Measurements from ENCODE around the gene SHC1.

The SHC1 gene

DNA sequence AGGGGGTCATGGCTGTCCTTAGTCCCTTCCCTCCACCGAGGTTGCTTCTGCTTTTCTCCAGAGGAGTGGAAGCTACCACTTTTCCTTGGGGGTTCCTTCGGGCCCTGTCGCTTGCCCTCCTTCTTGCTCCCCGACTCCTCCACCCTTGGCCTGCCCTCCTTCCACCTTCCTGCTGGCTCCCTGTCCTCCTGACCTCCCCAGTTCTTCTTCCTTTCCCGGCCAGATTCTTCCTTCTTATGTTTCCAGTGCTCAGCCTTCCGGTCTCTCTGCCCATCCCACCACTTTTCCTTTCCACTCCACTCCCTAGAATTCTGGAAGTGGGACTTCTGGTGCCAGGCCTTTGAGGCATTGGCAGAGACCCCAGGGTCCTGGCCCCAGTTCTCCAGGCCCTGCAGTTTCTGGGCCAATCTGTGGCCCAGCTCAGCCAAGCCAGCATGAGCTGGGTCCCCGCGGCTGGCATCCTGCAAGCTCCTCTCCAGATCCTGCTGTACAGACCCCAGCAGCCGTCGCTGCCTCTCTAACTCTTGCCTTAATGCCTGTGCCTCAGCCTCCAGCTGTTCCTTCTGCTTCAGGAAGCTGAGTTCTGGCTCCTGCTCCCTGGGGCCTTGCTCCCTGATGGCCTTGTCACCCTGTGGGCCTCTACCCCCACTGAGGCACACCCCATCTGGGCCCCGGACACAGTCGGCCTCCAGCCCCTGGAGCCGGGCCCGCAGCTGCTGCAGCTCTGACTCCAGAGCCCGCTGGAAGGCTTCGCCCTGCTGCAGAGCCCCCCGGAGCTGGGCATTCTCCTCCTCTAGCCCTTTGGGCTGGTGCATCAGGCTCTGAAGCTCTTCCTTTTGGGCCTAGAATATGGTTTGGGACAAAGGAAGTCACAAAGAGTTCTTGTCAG lies 24.3 kb downstream of the SHC1 start:
- TF ChIP-seq Cebpa-rat (IDR thresholded peaks at IDR 0.05), result no peak
- Histone ChIP-seq H3K36me3 (peaks cover 36 to 60% (median 56%) of the 10 kb centered on the region in 11 experiments), H3K4me3 (no peak overlapping the region), H3K27ac (peak overlapping the region in 10 of 11 experiments; percentile 19 to 89 (median 86); a peak in 16 of 22 replicates), H4K20me1 (peaks cover 0 to 30% (median 6%) of the 10 kb centered on the region in 11 experiments; a peak in 13 of 22 replicates), H3K4me2 (peak overlapping the region; percentile 83 to 97 (median 88)), H3K9ac (peak overlapping the region; percentile 44 to 78 (median 69); a peak in 19 of 22 replicates), H3K27me3 (no peaks in the 10 kb centered on the region), H3K9me3 (replicated peaks in 1 of 11) (no peaks in the 10 kb centered on the region), H3K4me1 (peaks cover 64 to 91% (median 84%) of the 10 kb centered on the region in 10 experiments)

DNA sequence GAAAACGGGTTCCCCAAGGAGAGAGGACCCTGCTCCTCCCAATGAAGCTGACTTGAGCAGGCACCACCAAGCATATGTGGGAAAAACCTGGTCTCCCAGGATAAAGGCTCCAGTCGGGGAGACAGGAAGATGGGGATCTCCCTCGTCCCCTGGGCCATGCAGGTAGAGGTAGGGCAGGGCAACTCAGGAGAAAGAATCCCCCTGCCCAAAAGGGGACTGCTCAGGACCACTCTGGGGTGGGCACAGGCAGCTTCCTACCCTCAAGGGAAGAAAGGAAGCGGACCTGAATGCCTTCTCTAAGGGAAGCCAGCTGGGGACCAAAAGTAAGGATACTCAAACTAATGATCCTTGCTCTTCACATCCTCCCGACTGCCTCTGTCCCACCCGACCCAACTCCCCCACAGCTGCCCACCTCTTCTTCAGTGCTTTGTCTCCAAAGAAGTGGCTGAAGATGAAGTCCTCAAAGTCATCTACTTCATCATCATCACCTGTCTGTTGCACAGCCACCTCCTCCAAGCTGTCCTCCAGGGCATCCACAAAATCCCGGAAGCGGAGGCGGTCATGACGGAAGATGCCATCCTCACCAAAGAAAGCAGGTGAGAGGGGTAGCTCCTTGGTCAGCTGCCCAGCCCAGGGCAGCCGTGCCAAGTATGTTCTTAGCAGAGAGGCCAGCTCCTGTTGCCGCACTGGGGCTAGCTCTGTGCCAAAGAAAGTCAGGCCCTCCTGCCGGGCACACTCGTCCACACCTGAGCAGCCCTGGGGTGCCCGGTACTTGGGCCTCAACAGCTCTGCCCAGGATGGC lies 25.2 kb downstream of the SHC1 start:
- Histone ChIP-seq H4K20me1 (peaks cover 0 to 21% (median 0%) of the 10 kb centered on the region in 11 experiments; a peak in 8 of 22 replicates), H3K4me2 (peak overlapping the region; percentile 83 to 97 (median 88)), H3K9me3 (replicated peaks in 1 of 11) (no peaks in the 10 kb centered on the region), H3K27ac (peak overlapping the region; percentile 34 to 89 (median 86); a peak in 21 of 22 replicates), H3K4me3 (peak overlapping the region in 1 of 10 experiments; percentile 16; a peak in 1 of 20 replicates), H3K4me1 (peaks cover 64 to 91% (median 84%) of the 10 kb centered on the region in 10 experiments), H3K9ac (peak overlapping the region; percentile 61 to 78 (median 73)), H3K36me3 (peaks cover 28 to 51% (median 47%) of the 10 kb centered on the region in 11 experiments), H3K27me3 (no peaks in the 10 kb centered on the region)
- TF ChIP-seq Cebpa-rat (IDR thresholded peaks at IDR 0.05), result no peak

DNA sequence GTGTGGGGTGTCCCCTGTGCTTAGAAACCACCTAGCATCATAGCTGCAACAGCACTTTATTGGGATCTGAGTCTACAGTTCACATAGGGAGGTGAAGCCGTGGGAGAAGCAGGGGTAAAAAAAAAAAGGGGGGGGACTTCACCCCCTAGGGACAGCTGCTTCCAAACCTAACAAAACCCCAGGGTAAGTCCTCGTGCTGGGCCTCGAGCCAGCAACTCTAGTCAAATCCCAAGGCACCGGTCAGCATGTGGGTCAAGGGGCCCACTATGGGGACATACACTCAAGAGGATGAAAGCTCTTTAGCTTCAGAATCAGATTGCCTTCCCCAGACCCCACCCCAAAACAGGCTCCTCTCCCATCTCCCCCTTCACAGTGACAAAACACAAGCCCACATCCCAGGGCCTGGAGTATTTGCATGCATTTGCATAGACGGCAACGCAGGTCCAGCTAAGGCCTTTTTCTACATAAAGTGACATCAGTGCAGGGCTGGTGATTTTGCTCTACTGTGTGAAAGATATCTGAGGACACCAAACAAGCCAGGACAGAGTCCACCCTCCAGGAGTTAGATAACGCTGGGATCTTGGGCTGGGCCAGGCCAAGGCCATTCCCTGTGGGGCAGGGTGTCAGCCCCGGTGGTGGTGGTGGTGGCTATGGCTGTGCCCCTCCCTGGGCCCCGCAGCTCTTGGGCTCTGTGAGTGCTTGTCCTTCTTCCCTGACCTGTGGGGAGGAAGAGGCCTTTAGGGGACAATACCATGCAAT lies 26.0 kb downstream of the SHC1 start:
- H3K9ac ChIP-seq, result peak overlapping the region; percentile 61 to 78 (median 73); a peak in 21 of 22 replicates

DNA sequence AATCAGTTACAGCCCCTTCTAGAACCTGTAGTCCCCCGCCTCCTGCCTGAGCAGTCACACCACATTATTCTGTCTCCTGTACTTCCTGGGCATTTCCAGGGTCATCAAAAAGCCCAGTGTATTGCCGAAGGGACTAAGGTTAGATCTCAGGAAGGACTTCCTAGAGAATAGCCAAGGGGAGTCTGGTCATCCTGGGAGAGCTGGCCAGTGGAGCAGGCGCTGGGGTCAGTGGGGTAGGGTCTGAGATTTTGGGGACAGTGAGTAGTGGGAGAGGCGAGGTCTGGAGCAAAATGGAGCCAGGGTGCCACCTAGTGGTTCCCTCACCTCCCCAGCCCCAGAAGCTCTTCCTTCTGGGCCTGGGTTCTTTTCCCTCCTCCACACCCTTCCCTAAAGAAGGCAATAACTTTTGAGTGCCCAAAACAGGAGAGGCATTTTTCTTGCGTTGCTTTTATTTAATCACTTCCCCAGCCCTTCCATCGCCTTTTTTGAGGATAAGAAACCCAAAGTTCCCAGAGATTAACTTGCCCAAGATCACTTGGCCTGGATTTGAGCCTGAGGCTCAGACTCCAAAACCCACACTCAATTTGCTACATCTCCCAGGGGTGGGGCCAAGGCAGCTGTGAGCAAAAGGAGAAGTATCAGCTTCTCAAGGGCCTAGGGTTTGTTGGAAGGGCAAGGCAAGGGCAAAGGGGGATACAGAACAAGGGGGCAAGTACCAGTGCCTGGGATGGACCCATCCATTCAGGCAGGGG lies 26.7 kb downstream of the SHC1 start:
- Histone ChIP-seq H3K9me3 (replicated peaks in 1 of 11) (no peaks in the 10 kb centered on the region), H3K4me1 (peaks cover 79 to 98% (median 96%) of the 10 kb centered on the region in 10 experiments), H4K20me1 (peaks cover 0 to 21% (median 0%) of the 10 kb centered on the region in 11 experiments; a peak in 6 of 22 replicates), H3K9ac (peak overlapping the region; percentile 61 to 78 (median 73); a peak in 21 of 22 replicates), H3K4me3 (no peak overlapping the region), H3K4me2 (peak overlapping the region; percentile 83 to 97 (median 88)), H3K27ac (peak overlapping the region; percentile 34 to 89 (median 86)), H3K36me3 (peaks cover 26 to 39% (median 37%) of the 10 kb centered on the region in 11 experiments), H3K27me3 (no peaks in the 10 kb centered on the region)
- no peak for TF ChIP-seq Cebpa-rat (IDR thresholded peaks at IDR 0.05)

More for the DNA sequence above, 26.0 kb downstream of the SHC1 start:
- H4K20me1 ChIP-seq, result peaks cover 0 to 21% (median 0%) of the 10 kb centered on the region in 11 experiments; a peak in 6 of 22 replicates
- H3K4me3 ChIP-seq, result peak overlapping the region in 1 of 10 experiments; percentile 16; a peak in 1 of 20 replicates
- H3K36me3 ChIP-seq, result peaks cover 26 to 44% (median 41%) of the 10 kb centered on the region in 11 experiments
- H3K4me1 ChIP-seq, result peaks cover 71 to 94% (median 91%) of the 10 kb centered on the region in 10 experiments
- H3K4me2 ChIP-seq, result peak overlapping the region; percentile 83 to 97 (median 88)
- H3K27ac ChIP-seq, result peak overlapping the region; percentile 34 to 89 (median 86)
- no peaks in the 10 kb centered on the region for H3K27me3 ChIP-seq
- H3K9me3 ChIP-seq (replicated peaks in 1 of 11), result no peaks in the 10 kb centered on the region
- TF ChIP-seq Cebpa-rat (IDR thresholded peaks at IDR 0.05), result no peak

DNA sequence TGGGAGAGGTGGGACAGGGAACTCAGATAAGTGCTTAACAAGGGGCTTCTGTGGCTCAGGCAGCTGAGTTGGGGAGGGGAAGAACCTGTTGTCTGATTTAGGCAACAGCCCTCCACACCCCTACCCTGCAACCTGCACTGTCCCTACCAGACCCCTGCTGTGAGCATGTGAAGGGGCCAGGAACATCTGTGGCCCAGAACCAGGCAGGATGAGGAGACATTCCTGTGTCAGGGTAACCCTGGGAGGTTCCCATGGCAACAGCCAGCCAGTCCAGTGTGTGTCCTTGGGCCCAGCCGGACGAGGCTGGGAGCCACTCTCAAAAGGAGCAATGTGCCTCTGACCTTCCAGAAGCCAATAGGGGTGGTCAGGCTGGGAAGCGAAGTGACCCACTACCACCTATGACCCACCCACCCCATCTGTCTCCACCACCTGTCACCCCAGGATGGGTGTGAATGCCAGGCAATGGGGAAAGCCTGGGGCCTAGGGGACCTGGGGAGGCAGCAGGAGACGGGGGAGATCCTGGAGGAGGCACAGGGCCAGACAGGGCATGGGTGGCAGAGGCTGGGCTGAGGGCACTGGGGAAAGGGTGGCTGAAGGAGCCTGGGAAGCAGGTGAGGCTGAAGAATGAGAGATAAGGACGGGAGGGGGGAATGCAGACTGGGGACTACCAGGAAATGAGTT lies 29.1 kb downstream of the SHC1 start:
- no peaks in the 10 kb centered on the region for H3K27me3 ChIP-seq
- H3K27ac ChIP-seq, result peak overlapping the region; percentile 34 to 89 (median 86); a peak in 21 of 22 replicates
- no peak for TF ChIP-seq Cebpa-rat (IDR thresholded peaks at IDR 0.05)
- H3K4me1 ChIP-seq, result peaks cover 86 to 92% (median 90%) of the 10 kb centered on the region in 10 experiments
- H3K4me2 ChIP-seq, result peak overlapping the region; percentile 83 to 97 (median 88)
- peak overlapping the region; percentile 51 to 78 (median 73); a peak in 18 of 22 replicates for H3K9ac ChIP-seq
- peaks cover 0 to 9% (median 0%) of the 10 kb centered on the region in 11 experiments; a peak in 3 of 22 replicates for H4K20me1 ChIP-seq
- H3K36me3 ChIP-seq, result peaks cover 8 to 19% (median 17%) of the 10 kb centered on the region in 11 experiments; a peak in 19 of 22 replicates
- H3K9me3 ChIP-seq (replicated peaks in 1 of 11), result no peaks in the 10 kb centered on the region
- H3K4me3 ChIP-seq, result peak overlapping the region in 2 of 10 experiments; percentile 27 to 53; a peak in 3 of 20 replicates

DNA sequence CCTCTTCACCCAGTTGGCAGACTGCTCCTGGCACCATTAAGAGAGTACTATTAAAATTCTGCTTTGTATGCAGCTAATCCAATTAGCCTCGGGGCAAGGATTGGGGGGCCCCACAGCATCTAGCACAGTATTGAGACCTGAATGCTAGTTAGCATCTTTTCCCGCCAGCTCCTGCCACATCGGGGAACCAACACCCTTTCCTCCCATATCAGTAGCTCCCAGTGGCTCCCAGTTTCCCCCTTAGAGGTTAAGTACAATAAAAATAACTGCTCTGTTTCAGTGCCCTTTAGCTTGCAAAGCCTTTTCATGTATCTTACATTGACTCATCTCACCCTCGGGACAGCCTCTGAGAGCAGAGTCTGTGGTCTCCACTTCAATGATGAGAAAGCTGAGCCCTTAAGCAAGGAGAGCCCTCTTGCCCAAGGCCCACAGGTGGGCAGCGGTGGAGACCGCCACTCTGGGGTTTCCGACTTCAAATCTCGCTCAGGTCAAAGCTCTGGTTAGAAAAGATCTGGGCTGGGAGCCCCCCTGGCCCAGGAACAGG lies 29.8 kb downstream of the SHC1 start:
- Histone ChIP-seq H4K20me1 (peaks cover 0 to 1% (median 0%) of the 10 kb centered on the region in 11 experiments; a peak in 2 of 22 replicates), H3K27ac (peak overlapping the region in 9 of 11 experiments; percentile 83 to 89 (median 87); a peak in 17 of 22 replicates), H3K4me1 (peaks cover 85 to 92% (median 89%) of the 10 kb centered on the region in 10 experiments), H3K36me3 (peaks cover 3 to 12% (median 9%) of the 10 kb centered on the region in 11 experiments; a peak in 17 of 22 replicates), H3K4me2 (peak overlapping the region; percentile 83 to 97 (median 88)), H3K27me3 (no peaks in the 10 kb centered on the region), H3K9me3 (replicated peaks in 1 of 11) (no peaks in the 10 kb centered on the region), H3K4me3 (peak overlapping the region in 1 of 10 experiments; percentile 27; a peak in 2 of 20 replicates), H3K9ac (peak overlapping the region in 8 of 11 experiments; percentile 1 to 78 (median 71); a peak in 12 of 22 replicates)
- TF ChIP-seq Cebpa-rat (IDR thresholded peaks at IDR 0.05), result peak in 3 of 11 experiments; percentile 37 to 84 (median 61); a peak in 5 of 22 replicates

All from BLaER1 treated with 17β-estradiol and CSF1 and Interleukin-3, amounts not matched to agents 10 nM and 100 nM (cell line).